K562 (cell line): Measurements from ENCODE around the gene PALS1. TPM values are rescaled to one million over a fixed set of nuclear protein-coding genes. Genes with fewer than 3 reads are reported as not detected.

Experiments used
- ATAC-seq: fragments of 200-7000 bp; cut with Tn5 transposase; 3 replicates; pipeline ENCODE4 v1.9.1; 2020; ENCODE audit warnings: moderate library complexity
- BruUV-seq: library from RNA; stranded (reverse); fragments of 400-500 nt; replicated peaks from 2 replicates; lab custom pipeline; 2021; lab: Mats Ljungman, UMichigan
- CTCF ChIA-PET: fragments of 300-600 bp; formaldehyde crosslinking; extraction: SDS; loops from one replicate; lab custom pipeline; 2021; ENCODE audit warnings: low intra/inter-chr PET ratio; lab: Yijun Ruan, JAX
- POLR2A ChIA-PET: fragments of 300-600, 350-650 bp; sonication (Branson Sonifier 250); formaldehyde crosslinking; extraction: SDS; loops from one replicate; lab custom pipeline; 2021; ENCODE audit warnings: antibody characterized with exemption, inconsistent platforms; lab: Yijun Ruan, JAX
- DNase-seq, 4 experiments: peaks; one replicate each; pipeline versions ENCODE4 v3.0.0 to v3.0.0-alpha.2; 2011 to 2018; ENCODE audit warnings: low spot score in 3 of 4, mixed read lengths in 3 of 4; ENCODE audit errors: extremely low read depth in 1 of 4
- FAIRE-seq: peaks from 2 replicates; lab custom pipeline; 2011; peaks lifted over from hg19 to GRCh38; lab: Jason Lieb, UNC
- H2AFZ ChIP-seq: 2 replicates; pipeline ENCODE4 v1.6.0; 2011; ENCODE audit warnings: low read depth, low read length, control low read depth, inconsistent platforms
- H3K27ac ChIP-seq: fragments of 200-600 bp; 3 replicates; pipeline ENCODE4 v1.8.0; 2011; ENCODE audit warnings: low read depth, mild to moderate bottlenecking, control low read depth, inconsistent platforms, low read length, moderate library complexity, mixed read lengths; ENCODE audit errors: extremely low read depth
- H3K27me3 ChIP-seq, 2 experiments: fragments of 300-600 bp in 1 of 2; 2 replicates in 1 of 2; 3 replicates in 1 of 2; pipeline versions ENCODE4 v1.6.0 to v1.8.0; 2011; ENCODE audit warnings: inconsistent platforms in 2 of 2, low read length in 2 of 2, mild to moderate bottlenecking in 1 of 2, mixed read lengths in 1 of 2, moderate library complexity in 1 of 2; ENCODE audit not compliant: control insufficient read depth in 2 of 2, insufficient read depth in 2 of 2
- H3K36me3 ChIP-seq: fragments of 300-600 bp; 3 replicates; pipeline ENCODE4 v1.8.0; 2011; ENCODE audit warnings: mild to moderate bottlenecking, low read length, inconsistent platforms; ENCODE audit not compliant: control insufficient read depth, insufficient read depth
- H3K4me1 ChIP-seq, 2 experiments: fragments of 200-600 bp in 1 of 2; replicated peaks in 1 of 2; 2 replicates in 1 of 2; 3 replicates in 1 of 2; pipeline versions ENCODE4 v1.5.1 to v1.8.0; 2011; ENCODE audit warnings: inconsistent platforms in 2 of 2, low read length in 2 of 2, mild to moderate bottlenecking in 1 of 2, mixed read lengths in 1 of 2, moderate library complexity in 1 of 2; ENCODE audit not compliant: control insufficient read depth in 2 of 2, insufficient read depth in 2 of 2
- H3K4me2 ChIP-seq: 2 replicates; pipeline ENCODE4 v1.6.1; 2011; ENCODE audit warnings: low read length, control low read depth, inconsistent platforms, mixed read lengths; ENCODE audit not compliant: insufficient read depth
- H3K4me3 ChIP-seq: fragments of 200-600 bp; sonication (generic), shearing (Covaris generic); 2 replicates; pipeline ENCODE4 v1.5.1; 2016; ENCODE audit warnings: control low read depth, inconsistent platforms
- H3K79me2 ChIP-seq: fragments of 200-600 bp; 3 replicates; pipeline ENCODE4 v1.8.0; 2011; ENCODE audit warnings: low read length, inconsistent platforms; ENCODE audit not compliant: control insufficient read depth, insufficient read depth
- H3K9ac ChIP-seq, 2 experiments: 2 replicates each; pipeline versions ENCODE4 v1.6.0 to v1.6.1; 2011; ENCODE audit warnings: low read depth in 2 of 2, low read length in 2 of 2, control low read depth in 1 of 2, inconsistent platforms in 1 of 2, mild to moderate bottlenecking in 1 of 2, mixed read lengths in 1 of 2; ENCODE audit not compliant: insufficient read depth in 1 of 2
- H3K9me1 ChIP-seq: one replicate; pipeline ENCODE4 v1.6.0; 2011; ENCODE audit warnings: inconsistent platforms, mild to moderate bottlenecking, low read length, moderate library complexity; ENCODE audit not compliant: control insufficient read depth, insufficient read depth
- H3K9me3 ChIP-seq: replicated peaks from 2 replicates; pipeline ENCODE4 v1.5.1; 2011; ENCODE audit warnings: low read depth, low read length, inconsistent platforms; ENCODE audit not compliant: control insufficient read depth, insufficient read depth
- H4K20me1 ChIP-seq: replicated peaks from 2 replicates; pipeline ENCODE4 v1.6.1; 2011; ENCODE audit warnings: low read length, inconsistent platforms, mixed read lengths; ENCODE audit not compliant: control insufficient read depth, insufficient read depth
- ATF2 ChIP-seq: sonication (generic); formaldehyde crosslinking; IDR thresholded peaks from 2 replicates; pipeline ENCODE4 v1.8.1; 2022; ENCODE audit warnings: missing genetic modification reagents
- CHAMP1 ChIP-seq: fragments of 450-650 bp; IDR thresholded peaks from 2 replicates; pipeline ENCODE4 v1.6.1; 2016; ENCODE audit warnings: mild to moderate bottlenecking
- CSDE1 ChIP-seq, 2 experiments: fragments of 450-650 bp; IDR thresholded peaks; 2 replicates each; pipeline ENCODE4 v1.6.1; 2016; ENCODE audit warnings: mild to moderate bottlenecking in 1 of 2
- CUX1 ChIP-seq: fragments of 200-800 bp; sonication (Bioruptor generic); IDR thresholded peaks from 2 replicates; pipeline ENCODE4 v1.6.1; 2016; ENCODE audit warnings: missing genetic modification characterization, missing compliant biosample characterization
- FOXM1 ChIP-seq, 2 experiments: fragments of 450-650 bp in 1 of 2; sonication (generic) in 1 of 2; formaldehyde crosslinking in 1 of 2; IDR thresholded peaks; 2 replicates each; pipeline versions ENCODE4 v1.6.1 to v1.9.0; 2017 to 2022; ENCODE audit warnings: low read depth in 2 of 2, mild to moderate bottlenecking in 2 of 2, missing genetic modification reagents in 1 of 2, moderate library complexity in 1 of 2
- POLR3G ChIP-seq: IDR thresholded peaks from 2 replicates; pipeline ENCODE4 v1.6.1; 2011; ENCODE audit not compliant: insufficient read length, insufficient replicate concordance; ENCODE audit errors: extremely low read depth
- SRF ChIP-seq, 2 experiments: fragments of 250-450, 450-650 bp in 1 of 2; sonication (Bioruptor Pico) in 1 of 2; sonication (generic) in 1 of 2; formaldehyde crosslinking; IDR thresholded peaks; 2 replicates each; pipeline versions ENCODE4 v1.5.0 to v1.5.1; 2020 to 2022; ENCODE audit warnings: mild to moderate bottlenecking in 1 of 2, missing genetic modification reagents in 1 of 2
- SRSF1 ChIP-seq: fragments of 200-400 bp; formaldehyde crosslinking; IDR thresholded peaks from 2 replicates; pipeline ENCODE4 v1.6.1; 2017; ENCODE audit warnings: mild to moderate bottlenecking, low read depth, low read length, moderate library complexity
- ZNF146 ChIP-seq: IDR thresholded peaks from one replicate; pipeline ENCODE4 v1.6.1; 2018; ENCODE audit warnings: missing compliant biosample characterization; ENCODE audit not compliant: unreplicated experiment
- ZNF740 ChIP-seq, 3 experiments: fragments of 200-800 bp in 1 of 3; sonication (Bioruptor generic) in 1 of 3; sonication (generic) in 1 of 3; formaldehyde crosslinking in 1 of 3; IDR thresholded peaks; 2 replicates each; pipeline versions ENCODE4 v1.6.1 to v1.8.0; 2016 to 2022; ENCODE audit warnings: mild to moderate bottlenecking in 2 of 3, missing compliant biosample characterization in 2 of 3, missing genetic modification characterization in 2 of 3, missing genetic modification reagents in 1 of 3
- ZZZ3 ChIP-seq: fragments of 450-650 bp; IDR thresholded peaks from 2 replicates; pipeline ENCODE4 v1.6.1; 2016; ENCODE audit warnings: antibody characterized with exemption, mild to moderate bottlenecking, moderate library complexity
- WGBS: fragments of 100-300 bp; shearing (Covaris generic); methylation state at CpG from one replicate; pipeline ENCODE4 v1.1.6; 2016; ENCODE audit warnings: low coverage, mixed read lengths; ENCODE audit not compliant: insufficient coverage; ENCODE audit errors: missing lambda C conversion rate; 5-methylcytosine and 5-hydroxymethylcytosine counted together
- in situ Hi-C: fragments of 300-500 bp; cut with MboI; formaldehyde crosslinking; loops from 4 replicates; pipeline ENCODE4 v1.15.0; 2018; ENCODE audit warnings: inconsistent platforms, mixed read lengths
- intact Hi-C: fragments of 100-400 bp; cut with micrococcal nuclease; formaldehyde crosslinking; loops from 2 replicates; pipeline ENCODE4 v1.14.2; 2022
- polyA plus RNA-seq, 8 experiments: library from polyadenylated mRNA; depleted of rRNA in 4 of 8; stranded (reverse) in 5 of 8; unstranded in 3 of 8; fragments of >200 nt; fragmentation: Nextera tagmentation in 2 of 8; fragmentation: Illumina TruSeq in 1 of 8; extraction: Ambion mirVana in 2 of 8; extraction: Trizol in 1 of 8; gene quantifications; 2 replicates each; pipeline versions ENCODE4 v1.2.1 to v1.2.3, GENCODE V29; 2011 to 2014; ENCODE audit warnings: inconsistent platforms in 1 of 8, missing spikeins in 1 of 8
- total RNA-seq, 7 experiments: library from RNA; depleted of rRNA in 6 of 7; stranded (reverse); fragments of >200 nt in 6 of 7; fragmentation: Illumina TruSeq in 2 of 7; extraction: Trizol in 2 of 7; gene quantifications; 2 replicates each; pipeline versions ENCODE4 v1.2.1 to v1.2.3, GENCODE V29; 2011 to 2021; ENCODE audit warnings: low replicate concordance in 1 of 7

PALS1 gene
- total and polyA plus RNA-seq, 9 of the 15 experiments (the other 6 are each of a cell fraction or from before 2014, with no cell fraction given): 4.1 to 9.9 (median 7.2) TPM

- Histone ChIP-seq H3K27me3 (peaks cover 4 to 8% of the 10 kb centered on the region in 2 experiments; a peak in 3 of 5 replicates), H4K20me1 (no peaks in the 10 kb centered on the region), H3K36me3 (no peaks in the 10 kb centered on the region), H3K79me2 (no peaks in the 10 kb centered on the region), H3K4me3 (no peak overlapping the region), H2AFZ (no peak overlapping the region), H3K9me1 (no peaks in the 10 kb centered on the region), H3K4me2 (no peak overlapping the region), H3K9ac (no peak overlapping the region), H3K27ac (no peak overlapping the region), H3K4me1 (no peaks in the 10 kb centered on the region; a peak in 1 of 5 replicates), H3K9me3 (no peaks in the 10 kb centered on the region)
- 0% methylated on average over 7 of the region's 8 CpGs for WGBS
- BruUV-seq: no TSS peak
- ChIA-PET POLR2A (no interaction called here), CTCF (no interaction called here)
- intact Hi-C loops (no loop called here), in situ Hi-C loops (no loop called here)
- no peak for DNase-seq
- no peak for ATAC-seq
- no peak for FAIRE-seq
- no peak for TF ChIP-seq FOXM1 (IDR thresholded peaks at IDR 0.05; ENCODE audit: low read depth)
- no peak for TF ChIP-seq FOXM1 (CRISPR knock-in tag; IDR thresholded peaks at IDR 0.05; ENCODE audit: low read depth)
- no peak for TF ChIP-seq SRSF1
- TF ChIP-seq CHAMP1: no peak
- TF ChIP-seq ZZZ3: no peak
- no peak for TF ChIP-seq CUX1 (CRISPR knock-in tag)
- no peak for TF ChIP-seq ZNF740 (CRISPR knock-in tag; IDR thresholded peaks at IDR 0.05)
- TF ChIP-seq ZNF740 (tag; IDR thresholded peaks at IDR 0.05): no peak
- TF ChIP-seq SRF (CRISPR knock-in tag; IDR thresholded peaks at IDR 0.05): no peak
- no peak for TF ChIP-seq CSDE1 (IDR thresholded peaks at IDR 0.05)
- TF ChIP-seq ZNF146 (CRISPR knock-in tag): no peak
- TF ChIP-seq POLR3G: no peak
- no peak for TF ChIP-seq ATF2 (CRISPR knock-in tag)
Measured at GRCh38 chr14:67207810-67208209, 33.4 kb upstream of the PALS1 start.
